SK-N-MC (cell line): ENCODE results near the gene TNFSF9.

Experiments used
- EZH2 ChIP-seq: fragments of 200-600 bp; sonication (generic); IDR thresholded peaks from one replicate; pipeline ENCODE4 v1.6.1; 2017; ENCODE audit warnings: antibody characterized with exemption
- POLR2AphosphoS5 ChIP-seq: IDR thresholded peaks from 2 replicates; pipeline ENCODE4 v1.6.1; 2012; ENCODE audit warnings: mild to moderate bottlenecking, low read depth, low read length, borderline replicate concordance

DNA sequence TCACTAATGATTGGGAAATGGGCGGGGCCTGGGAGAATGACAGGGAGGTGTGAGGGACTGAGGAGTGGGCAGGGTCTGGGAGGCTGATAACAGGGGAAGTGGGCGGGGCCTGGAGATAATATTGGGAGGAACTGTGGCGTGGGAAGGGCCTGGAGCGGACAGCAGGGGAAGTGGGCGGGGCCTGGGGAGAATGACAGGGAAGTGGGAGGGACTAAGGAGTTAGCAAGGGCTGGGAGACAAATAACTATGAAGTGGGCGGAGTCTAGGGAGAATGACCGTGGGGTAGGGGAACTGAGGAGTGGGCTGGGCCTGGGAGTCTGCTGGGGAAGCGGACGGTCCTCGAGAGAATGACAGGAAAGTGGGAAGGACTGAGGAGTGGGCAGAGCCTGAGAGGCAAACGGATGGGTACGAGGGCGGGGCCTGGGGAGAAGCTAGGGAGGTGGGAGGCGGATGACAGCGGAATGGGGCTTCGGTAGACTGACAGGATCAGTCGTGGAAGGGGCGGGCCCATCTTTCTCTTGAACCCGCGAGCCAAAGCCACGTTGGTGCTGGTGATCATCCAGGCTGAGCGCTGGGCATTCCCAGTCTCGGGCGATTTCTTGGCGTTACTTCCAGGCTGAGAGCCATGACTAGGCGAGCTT is 14.7 kb upstream of the TNFSF9 start:
- no peak; the same call in 1 of the 2 replicates for TF ChIP-seq POLR2AphosphoS5
- TF ChIP-seq EZH2 = no peak
